ENCODE measurements around the gene USP2.
"Not testable (repeated sequence)": the region's sequence is repeated elsewhere in the genome, so short reads cannot be mapped to it uniquely, and the experiment has no call there.

The USP2 gene

DNA sequence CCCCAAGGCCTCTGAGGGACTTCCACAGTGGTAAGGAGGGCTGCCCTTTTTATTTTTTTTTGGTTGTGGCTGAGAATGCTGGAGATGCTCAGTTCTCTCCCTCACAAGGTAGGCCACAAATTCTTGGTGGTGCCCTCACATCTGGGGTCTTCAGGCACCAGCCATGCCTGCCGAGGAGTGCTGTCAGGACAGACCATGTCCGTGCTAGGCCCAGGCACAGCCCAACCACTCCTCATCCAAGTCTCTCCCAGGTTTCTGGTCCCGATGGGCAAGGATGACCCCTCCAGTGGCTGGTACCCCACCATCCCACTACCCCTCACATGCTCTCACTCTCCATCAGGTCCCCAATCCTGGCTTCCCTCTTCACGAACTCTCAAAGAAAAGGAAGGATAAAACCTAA is 37.3 kb upstream of the USP2 start:
- no peak overlapping the region for H3K4me3 Mint-ChIP-seq
- peaks cover 31% of the 10 kb centered on the region for H3K27me3 Mint-ChIP-seq
- H3K36me3 Mint-ChIP-seq: peaks cover 3% of the 10 kb centered on the region
- ATAC-seq (ENCODE audit: low read depth) (no peak), DNase-seq (ENCODE audit: low spot score in 2 of 2) (no peak)
- H3K9me3 Mint-ChIP-seq: peaks cover 2% of the 10 kb centered on the region
- H3K4me1 Mint-ChIP-seq: peaks cover 7% of the 10 kb centered on the region
- H3K27ac Mint-ChIP-seq: no peak overlapping the region

DNA sequence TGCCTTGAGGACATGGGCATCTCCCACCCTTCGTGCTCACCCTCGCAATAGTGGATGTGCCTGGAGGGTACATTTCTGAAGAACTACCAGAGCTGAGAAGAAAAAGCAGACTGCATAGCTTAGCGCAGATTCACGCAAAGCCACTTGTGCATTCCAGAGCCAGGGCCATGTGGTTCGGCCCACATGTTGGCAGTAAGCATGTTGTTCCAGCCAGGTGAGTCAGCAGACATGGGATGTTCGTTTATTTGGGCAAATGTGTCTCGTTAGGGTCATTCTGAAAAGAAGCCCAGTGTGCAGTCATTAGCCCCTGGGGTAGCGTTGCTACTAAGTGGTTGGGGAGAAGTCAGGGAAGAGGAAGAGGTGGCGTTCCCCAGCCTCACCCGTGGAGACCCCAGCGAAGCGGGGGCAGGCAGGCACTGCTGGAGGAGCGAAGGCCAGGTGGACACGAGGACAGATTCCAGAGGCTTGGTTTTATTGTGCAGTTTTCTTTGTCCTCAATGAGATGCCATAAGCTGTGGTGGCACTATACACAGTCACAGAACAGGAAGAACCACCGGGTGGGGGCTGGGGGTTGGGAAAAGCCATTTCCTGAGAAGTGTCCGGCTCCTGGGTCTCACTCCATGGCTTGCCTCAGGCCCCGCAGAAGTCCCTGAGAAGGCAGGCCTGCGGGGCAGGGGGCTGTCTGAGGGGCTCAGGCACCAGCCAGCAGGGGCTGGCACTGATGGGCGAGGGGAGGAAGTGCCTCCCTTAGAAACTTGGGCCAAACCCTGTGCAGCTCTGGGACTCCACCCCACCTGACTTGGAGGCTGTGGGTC is 36.4 kb upstream of the USP2 start:
- peaks cover 29% of the 10 kb centered on the region for H3K27me3 Mint-ChIP-seq
- H3K4me3 Mint-ChIP-seq: no peak overlapping the region
- H3K27ac Mint-ChIP-seq: no peak overlapping the region
- no peak for ATAC-seq (ENCODE audit: low read depth)
- peaks cover 3% of the 10 kb centered on the region for H3K36me3 Mint-ChIP-seq
- H3K9me3 Mint-ChIP-seq: peaks cover 2% of the 10 kb centered on the region
- H3K4me1 Mint-ChIP-seq: peaks cover 7% of the 10 kb centered on the region
- DNase-seq (ENCODE audit: low spot score in 2 of 2): no peak

DNA sequence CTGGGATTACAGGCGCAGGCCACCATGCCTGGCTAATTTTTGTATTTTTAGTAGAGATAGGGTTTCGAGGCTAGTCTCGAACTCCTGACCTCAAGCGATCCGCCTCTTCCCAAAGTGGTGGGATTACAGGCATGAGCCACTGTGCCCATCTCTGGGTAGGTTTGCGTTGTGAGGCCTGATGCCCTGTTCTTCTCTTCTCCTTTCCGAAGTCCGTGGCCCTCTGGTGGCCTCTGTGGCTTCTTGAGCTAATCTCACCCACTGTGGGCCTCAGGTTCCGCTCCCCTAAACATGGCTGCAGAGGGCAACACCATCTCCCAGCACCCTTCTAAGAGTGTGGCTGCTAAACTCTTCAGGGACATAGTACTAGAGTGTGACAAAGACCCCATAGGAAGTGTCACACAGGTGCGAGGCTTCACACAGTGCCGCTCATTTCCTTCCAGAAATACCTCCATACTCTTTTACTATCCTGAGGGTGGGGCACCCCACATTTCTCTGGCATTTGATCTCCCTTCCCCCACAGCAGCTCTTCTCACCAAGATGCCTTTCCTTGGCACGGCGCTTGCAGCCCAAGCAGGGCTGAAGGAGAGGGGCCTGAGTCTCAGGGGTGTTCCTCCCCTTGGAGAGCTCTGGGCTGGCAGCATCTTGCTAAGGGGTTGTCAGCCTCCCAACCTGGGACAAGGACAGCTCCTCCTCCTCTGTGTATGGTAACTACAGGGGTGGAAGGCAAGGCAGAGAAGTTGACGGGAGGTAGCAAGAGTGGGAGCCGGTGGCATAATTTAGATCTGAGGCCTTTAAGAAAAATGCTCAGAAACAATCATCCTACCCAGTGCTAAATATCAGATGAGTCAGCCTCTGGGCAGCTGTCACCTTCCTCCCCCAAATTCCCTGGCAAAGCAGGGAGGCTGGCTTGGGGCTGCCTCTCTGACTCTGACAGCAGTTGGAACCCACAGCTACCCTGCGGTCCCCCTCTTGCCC is 35.4 kb upstream of the USP2 start:
- Mint-ChIP-seq H3K36me3 (peaks cover 5% of the 10 kb centered on the region), H3K4me1 (peaks cover under 1% of the 10 kb centered on the region), H3K27me3 (peaks cover 25% of the 10 kb centered on the region), H3K27ac (no peak overlapping the region), H3K4me3 (no peak overlapping the region), H3K9me3 (peaks cover 6% of the 10 kb centered on the region)
- ATAC-seq (ENCODE audit: low read depth) (no peak), DNase-seq (ENCODE audit: low spot score in 2 of 2) (no peak)

DNA sequence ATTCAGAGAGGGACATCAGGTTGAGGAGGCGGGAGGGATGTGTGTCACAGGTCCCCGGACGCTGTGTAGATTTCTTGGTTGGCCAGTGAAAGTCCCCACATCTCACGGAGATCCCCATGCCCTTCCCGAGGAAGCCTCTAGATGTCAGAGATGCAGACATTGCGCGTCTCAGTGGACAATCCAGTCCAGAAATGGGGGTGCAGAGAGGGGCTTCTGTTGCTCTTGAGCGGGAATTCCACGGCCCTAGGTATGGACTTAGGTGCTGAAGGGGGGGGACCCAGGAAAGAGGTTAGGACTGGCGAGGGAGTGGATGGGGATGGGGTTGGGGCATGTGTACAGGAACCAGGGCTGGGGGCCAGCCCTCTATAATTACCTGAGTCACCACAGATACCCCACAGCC is 34.5 kb upstream of the USP2 start:
- peaks cover 25% of the 10 kb centered on the region for H3K27me3 Mint-ChIP-seq

DNA sequence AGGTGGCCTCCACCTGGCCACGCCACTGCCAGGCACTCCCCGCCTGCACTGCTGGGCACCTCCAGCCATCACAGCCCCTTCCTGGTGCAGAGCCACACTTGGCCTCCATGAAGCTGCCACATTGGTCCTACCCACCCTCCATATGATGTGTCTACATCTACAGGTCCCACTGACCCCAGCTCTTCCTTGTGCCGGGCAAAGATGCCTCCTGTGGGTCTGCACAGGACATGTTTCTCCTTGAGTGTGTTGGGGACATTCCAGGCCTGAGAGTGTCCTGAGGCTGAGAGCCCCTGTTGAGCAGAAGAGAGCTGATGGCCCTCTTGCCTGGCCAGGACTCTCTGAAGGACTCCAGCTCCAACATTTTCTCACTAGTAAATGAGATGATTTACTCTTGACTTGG is 34.0 kb upstream of the USP2 start:
- no peak for ATAC-seq (ENCODE audit: low read depth)
- DNase-seq (ENCODE audit: low spot score in 2 of 2): no peak
- no peak overlapping the region for H3K4me3 Mint-ChIP-seq
- no peak overlapping the region for H3K27ac Mint-ChIP-seq
- peaks cover 6% of the 10 kb centered on the region for H3K9me3 Mint-ChIP-seq
- H3K27me3 Mint-ChIP-seq: peaks cover 25% of the 10 kb centered on the region
- H3K4me1 Mint-ChIP-seq: no peaks in the 10 kb centered on the region
- peaks cover 5% of the 10 kb centered on the region for H3K36me3 Mint-ChIP-seq

More for the DNA sequence above, 34.5 kb upstream of the USP2 start:
- peaks cover 5% of the 10 kb centered on the region for H3K36me3 Mint-ChIP-seq
- no peaks in the 10 kb centered on the region for H3K4me1 Mint-ChIP-seq
- ATAC-seq (ENCODE audit: low read depth) (no peak), DNase-seq (ENCODE audit: low spot score in 2 of 2) (no peak)
- peaks cover 6% of the 10 kb centered on the region for H3K9me3 Mint-ChIP-seq
- no peak overlapping the region for H3K4me3 Mint-ChIP-seq
- no peak overlapping the region for H3K27ac Mint-ChIP-seq

DNA sequence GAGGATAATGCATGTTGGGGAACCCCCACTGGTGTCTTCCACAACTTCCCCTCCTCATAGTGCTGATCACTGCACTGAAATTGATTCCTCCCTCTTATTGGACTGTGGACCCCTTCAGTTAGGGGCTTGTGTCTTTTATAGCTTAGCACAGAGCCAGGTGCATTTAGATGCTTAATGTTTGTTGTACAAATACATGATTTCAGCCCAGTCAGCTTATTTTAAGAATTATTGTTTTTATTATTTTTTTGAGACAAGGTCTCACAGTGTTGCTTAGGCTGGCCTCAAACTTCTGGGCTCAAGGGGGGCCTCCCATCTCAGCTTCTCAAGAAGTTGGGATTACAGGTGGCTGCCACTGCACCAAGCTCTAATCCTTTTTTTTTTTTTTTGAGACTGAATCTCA is 33.2 kb upstream of the USP2 start:
- H3K9me3 Mint-ChIP-seq: peaks cover 6% of the 10 kb centered on the region
- no peak overlapping the region for H3K4me3 Mint-ChIP-seq
- no peaks in the 10 kb centered on the region for H3K4me1 Mint-ChIP-seq
- no peak overlapping the region for H3K27ac Mint-ChIP-seq
- DNase-seq (ENCODE audit: low spot score in 2 of 2) (no peak), ATAC-seq (ENCODE audit: low read depth) (no peak)
- H3K27me3 Mint-ChIP-seq: peaks cover 18% of the 10 kb centered on the region
- H3K36me3 Mint-ChIP-seq: peaks cover 5% of the 10 kb centered on the region

DNA sequence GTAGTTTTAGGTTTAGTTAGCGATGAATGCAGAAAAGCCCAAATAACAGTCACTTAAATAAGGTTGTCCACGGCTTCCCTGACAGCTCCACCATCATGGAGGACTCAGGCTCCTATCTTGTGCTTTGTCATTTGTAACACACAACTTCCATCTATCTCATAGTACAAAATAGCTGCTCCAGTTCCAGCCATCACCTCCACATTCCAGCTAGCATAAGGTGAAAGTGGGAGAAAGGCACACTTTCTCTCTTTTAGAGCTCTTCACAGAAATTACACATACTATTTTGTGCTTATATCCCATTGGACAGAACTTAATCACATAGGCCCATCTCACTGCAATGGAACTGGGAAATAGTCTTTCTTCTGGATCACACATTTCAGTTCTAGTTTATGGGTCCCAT is 32.8 kb upstream of the USP2 start:
- no peak for DNase-seq (ENCODE audit: low spot score in 2 of 2)
- ATAC-seq (ENCODE audit: low read depth): no peak
- Mint-ChIP-seq H3K27me3 (peaks cover 17% of the 10 kb centered on the region), H3K27ac (no peak overlapping the region), H3K36me3 (peaks cover 5% of the 10 kb centered on the region), H3K9me3 (peaks cover 6% of the 10 kb centered on the region), H3K4me3 (no peak overlapping the region), H3K4me1 (no peaks in the 10 kb centered on the region)

DNA sequence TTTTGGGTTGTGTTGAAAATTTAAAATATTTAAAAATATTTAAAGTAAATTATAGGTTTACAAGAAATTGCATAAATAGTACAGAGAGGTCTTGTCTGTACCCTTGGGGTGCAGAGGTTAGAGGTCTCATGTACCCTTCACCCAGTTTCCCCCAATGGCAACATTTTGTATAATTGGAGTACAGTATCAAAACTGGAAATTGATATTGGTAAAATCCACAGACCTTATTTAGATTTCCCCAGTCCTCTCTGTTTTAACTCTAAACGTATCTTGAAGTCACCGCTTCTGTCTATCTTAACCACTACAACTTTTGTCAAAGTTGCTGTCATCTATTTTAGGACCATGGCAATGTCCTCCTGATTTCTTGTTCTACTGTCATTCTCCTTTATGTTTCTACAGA is 30.6 kb upstream of the USP2 start:
- Mint-ChIP-seq H3K27me3 (peaks cover 9% of the 10 kb centered on the region), H3K4me1 (no peaks in the 10 kb centered on the region), H3K36me3 (peaks cover 5% of the 10 kb centered on the region), H3K27ac (no peak overlapping the region), H3K4me3 (no peak overlapping the region), H3K9me3 (peaks cover 6% of the 10 kb centered on the region)
- ATAC-seq (ENCODE audit: low read depth) (no peak), DNase-seq (ENCODE audit: low spot score in 2 of 2) (no peak)

DNA sequence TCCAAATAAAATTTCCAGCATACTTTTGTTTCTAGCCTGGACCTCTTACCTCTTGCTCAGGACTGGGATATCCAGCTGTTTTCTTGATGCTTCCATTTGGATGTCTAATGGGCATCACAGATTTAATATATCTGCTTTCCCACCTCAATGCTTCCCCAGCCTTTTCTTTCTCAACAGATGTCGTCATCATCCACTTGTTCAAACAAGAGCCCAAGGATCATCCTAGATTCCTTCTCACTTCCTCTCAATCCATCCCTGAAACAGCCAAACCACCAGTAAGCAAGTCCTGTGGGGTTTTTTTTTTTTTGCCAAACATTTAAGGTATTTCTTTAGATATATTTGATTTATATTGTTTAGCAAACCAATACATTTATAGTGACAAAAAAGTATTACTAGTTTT is 29.0 kb upstream of the USP2 start:
- no peak for DNase-seq (ENCODE audit: low spot score in 2 of 2)
- no peak for ATAC-seq (ENCODE audit: low read depth)

DNA sequence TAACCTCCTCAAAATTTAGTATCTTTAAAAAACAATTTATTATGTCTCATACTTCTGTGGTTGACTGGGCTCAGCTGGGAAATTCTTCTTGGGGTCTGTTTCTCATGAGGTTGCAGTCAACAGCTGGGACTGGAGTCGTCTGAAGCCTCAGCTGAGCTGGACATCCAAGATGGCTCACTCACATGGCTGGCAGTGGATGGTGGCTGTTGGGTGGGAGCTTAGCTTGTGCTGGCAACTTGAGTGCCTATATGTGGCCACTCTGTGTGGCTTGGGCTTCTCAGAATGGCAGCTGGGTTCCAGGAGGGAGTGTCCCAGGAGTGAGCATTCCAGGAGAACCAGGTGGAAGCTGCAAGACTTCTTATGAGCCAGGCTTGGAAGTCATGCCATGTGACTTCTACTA is 28.2 kb upstream of the USP2 start:
- H3K27ac Mint-ChIP-seq: no peak overlapping the region
- no peak for ATAC-seq (ENCODE audit: low read depth)
- DNase-seq (ENCODE audit: low spot score in 2 of 2): no peak
- H3K27me3 Mint-ChIP-seq: peaks cover 9% of the 10 kb centered on the region
- no peaks in the 10 kb centered on the region for H3K4me1 Mint-ChIP-seq
- peaks cover 6% of the 10 kb centered on the region for H3K9me3 Mint-ChIP-seq
- H3K4me3 Mint-ChIP-seq: no peak overlapping the region
- peaks cover 5% of the 10 kb centered on the region for H3K36me3 Mint-ChIP-seq

More for the DNA sequence above, 29.0 kb upstream of the USP2 start:
- Mint-ChIP-seq H3K27ac (no peak overlapping the region), H3K9me3 (peaks cover 6% of the 10 kb centered on the region), H3K4me1 (no peaks in the 10 kb centered on the region), H3K27me3 (peaks cover 9% of the 10 kb centered on the region), H3K4me3 (no peak overlapping the region), H3K36me3 (peaks cover 5% of the 10 kb centered on the region)

DNA sequence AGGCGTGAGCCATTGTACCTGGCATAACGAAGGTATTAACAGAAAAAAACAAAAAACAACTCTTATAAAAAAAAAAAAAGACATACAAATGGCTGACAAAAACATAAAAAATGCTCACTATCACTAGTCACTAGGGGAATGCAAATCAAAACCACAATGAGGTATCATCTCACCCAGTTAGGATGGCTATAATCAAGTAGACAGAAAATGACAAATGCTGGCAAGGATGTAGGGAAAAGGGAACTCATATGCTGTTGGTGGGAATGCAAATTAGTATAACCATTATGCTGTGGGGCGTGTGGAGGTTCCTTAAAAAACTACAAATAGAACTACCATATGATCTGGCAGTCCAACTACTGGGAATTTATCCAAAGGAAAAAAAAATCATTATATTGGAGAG is 24.5 kb upstream of the USP2 start:
- Mint-ChIP-seq H3K4me3 (no peak overlapping the region), H3K9me3 (peaks cover 2% of the 10 kb centered on the region), H3K4me1 (no peaks in the 10 kb centered on the region), H3K27ac (no peak overlapping the region), H3K36me3 (no peaks in the 10 kb centered on the region), H3K27me3 (peaks cover 12% of the 10 kb centered on the region)
- ATAC-seq (ENCODE audit: low read depth): no peak
- DNase-seq (ENCODE audit: low spot score in 2 of 2): no peak

DNA sequence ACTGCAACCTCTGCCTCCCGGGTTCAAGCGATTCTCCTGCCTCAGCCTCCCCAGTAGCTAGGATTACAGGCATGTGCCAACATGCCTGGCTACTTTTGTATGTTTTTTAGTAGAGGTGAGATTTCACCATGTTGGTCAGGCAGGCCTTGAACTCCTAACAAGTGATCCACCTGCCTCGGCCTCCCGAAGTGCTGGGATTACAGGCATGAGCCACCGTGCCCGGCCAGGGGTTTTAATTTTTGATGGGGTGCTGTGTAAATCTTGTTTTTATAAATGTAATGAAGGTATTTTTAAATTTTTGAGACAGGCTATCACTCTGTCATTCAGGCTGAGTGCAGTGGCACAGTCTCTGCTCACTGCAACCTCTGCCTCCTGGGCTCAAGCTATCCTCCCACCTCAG is 24.0 kb upstream of the USP2 start:
- H3K4me1 Mint-ChIP-seq; DNase-seq (ENCODE audit: low spot score in 2 of 2); H3K9me3 Mint-ChIP-seq; H3K27ac Mint-ChIP-seq; H3K4me3 Mint-ChIP-seq; H3K36me3 Mint-ChIP-seq; ATAC-seq (ENCODE audit: low read depth): not testable (repeated sequence)
- peaks cover 12% of the 10 kb centered on the region for H3K27me3 Mint-ChIP-seq

DNA sequence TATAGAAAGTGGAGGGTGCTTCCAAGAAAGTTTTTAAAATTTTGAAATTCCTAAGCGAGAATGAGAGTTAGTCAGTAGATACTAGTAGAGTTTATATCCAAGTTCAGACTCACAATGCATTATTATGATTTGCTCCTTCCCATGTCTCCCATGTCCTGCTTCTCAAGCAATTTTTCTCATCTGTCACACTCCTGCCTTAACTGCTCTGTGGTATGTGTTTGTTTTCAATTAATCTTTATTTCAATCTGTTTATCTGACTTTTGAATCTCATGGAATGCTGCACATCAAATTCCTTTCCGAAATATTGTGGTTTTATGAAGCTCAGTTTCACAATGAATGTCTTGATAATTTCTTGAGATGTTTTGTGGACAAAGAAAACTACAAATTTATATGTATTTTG is 23.4 kb upstream of the USP2 start:
- peaks cover 11% of the 10 kb centered on the region for H3K9me3 Mint-ChIP-seq
- no peak overlapping the region for H3K27ac Mint-ChIP-seq
- no peaks in the 10 kb centered on the region for H3K4me1 Mint-ChIP-seq
- peaks cover 14% of the 10 kb centered on the region for H3K27me3 Mint-ChIP-seq
- H3K4me3 Mint-ChIP-seq: no peak overlapping the region
- H3K36me3 Mint-ChIP-seq: peaks cover 2% of the 10 kb centered on the region
- no peak for ATAC-seq (ENCODE audit: low read depth)
- no peak for DNase-seq (ENCODE audit: low spot score in 2 of 2)

DNA sequence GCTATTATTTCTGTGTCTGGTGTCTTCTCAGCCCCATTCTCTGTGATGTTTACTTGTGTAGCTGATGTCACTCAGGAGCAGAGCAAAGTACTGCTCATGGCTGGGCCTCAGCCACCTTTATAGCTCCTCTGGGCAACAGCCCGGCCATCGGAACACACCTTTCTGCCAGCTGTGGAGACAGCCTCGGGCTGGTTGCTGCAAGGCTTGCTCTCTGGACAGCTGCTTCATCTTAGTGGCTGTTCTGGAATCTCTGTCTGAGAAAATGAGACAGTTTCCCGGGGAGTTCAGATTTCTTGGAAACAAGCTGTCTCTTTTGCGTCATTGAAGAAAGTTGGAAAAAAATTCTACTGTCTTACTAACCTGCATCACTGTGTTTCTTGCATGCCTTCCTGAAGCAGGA is 21.5 kb upstream of the USP2 start:
- DNase-seq (ENCODE audit: low spot score in 2 of 2) (no peak), ATAC-seq (ENCODE audit: low read depth) (no peak)
- H3K4me1 Mint-ChIP-seq: no peaks in the 10 kb centered on the region
- no peak overlapping the region for H3K4me3 Mint-ChIP-seq
- H3K9me3 Mint-ChIP-seq: peaks cover 21% of the 10 kb centered on the region
- H3K27me3 Mint-ChIP-seq: peaks cover 15% of the 10 kb centered on the region
- peaks cover 4% of the 10 kb centered on the region for H3K36me3 Mint-ChIP-seq
- no peak overlapping the region for H3K27ac Mint-ChIP-seq

Measured in memory B cell (primary cell).